Measurements from ENCODE around the gene NGFR. TPM values are rescaled to one million over a fixed set of nuclear protein-coding genes. Genes with fewer than 3 reads are reported as not detected.

The NGFR gene
- total and polyA plus RNA-seq, 3 donors from 2014 or later = 11.3 to 21.5 (median 20.6) TPM

DNA sequence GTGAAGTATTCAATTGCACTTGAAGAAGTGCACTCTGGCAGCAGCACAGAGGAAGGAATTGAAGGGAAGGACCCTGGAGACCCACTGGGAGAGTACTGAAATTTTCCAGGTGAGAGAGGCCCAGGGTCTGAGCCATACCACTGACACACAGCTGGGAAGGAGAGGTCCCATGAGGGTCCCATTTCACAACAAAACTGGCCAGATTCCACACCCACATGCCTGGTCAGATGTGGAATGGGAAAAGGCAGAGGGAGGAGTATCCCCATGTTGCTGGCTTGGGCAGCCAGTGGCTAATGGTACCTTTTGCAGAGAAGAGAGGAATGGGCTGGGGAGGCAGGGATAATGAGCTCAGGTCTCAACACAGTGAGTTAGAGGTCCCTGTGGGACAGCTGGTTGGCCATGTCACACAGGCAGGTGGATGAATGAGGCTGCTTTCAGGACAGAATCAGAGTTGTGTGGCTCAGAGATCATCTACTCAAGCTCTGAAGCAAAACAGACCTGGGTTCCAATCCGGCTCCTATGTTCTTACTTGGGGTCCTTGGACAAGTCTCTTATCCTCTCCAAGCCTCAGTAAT is 26.2 kb upstream of the NGFR start:
- no peak for TF ChIP-seq CTCF (IDR thresholded peaks at IDR 0.05)
- TF ChIP-seq POLR2A (IDR thresholded peaks at IDR 0.05) = no peak
- DNase-seq = no peak
- no peak overlapping the region for H3K4me3 ChIP-seq
- H3K4me1 ChIP-seq = peaks cover 4% of the 10 kb centered on the region
- intact Hi-C loops (cut with DNase I; ENCODE audit: low total_unique reads) = no loop called here
- H3K27me3 ChIP-seq = no peaks in the 10 kb centered on the region
- H3K27ac ChIP-seq = no peak overlapping the region
- H3K36me3 ChIP-seq (ENCODE audit: low read depth, missing control alignments) = no peaks in the 10 kb centered on the region
- WGBS, 2 donors = 81 to 89% methylated on average over 1 of the region's 1 CpG
- no peaks in the 10 kb centered on the region for H3K9me3 ChIP-seq

DNA sequence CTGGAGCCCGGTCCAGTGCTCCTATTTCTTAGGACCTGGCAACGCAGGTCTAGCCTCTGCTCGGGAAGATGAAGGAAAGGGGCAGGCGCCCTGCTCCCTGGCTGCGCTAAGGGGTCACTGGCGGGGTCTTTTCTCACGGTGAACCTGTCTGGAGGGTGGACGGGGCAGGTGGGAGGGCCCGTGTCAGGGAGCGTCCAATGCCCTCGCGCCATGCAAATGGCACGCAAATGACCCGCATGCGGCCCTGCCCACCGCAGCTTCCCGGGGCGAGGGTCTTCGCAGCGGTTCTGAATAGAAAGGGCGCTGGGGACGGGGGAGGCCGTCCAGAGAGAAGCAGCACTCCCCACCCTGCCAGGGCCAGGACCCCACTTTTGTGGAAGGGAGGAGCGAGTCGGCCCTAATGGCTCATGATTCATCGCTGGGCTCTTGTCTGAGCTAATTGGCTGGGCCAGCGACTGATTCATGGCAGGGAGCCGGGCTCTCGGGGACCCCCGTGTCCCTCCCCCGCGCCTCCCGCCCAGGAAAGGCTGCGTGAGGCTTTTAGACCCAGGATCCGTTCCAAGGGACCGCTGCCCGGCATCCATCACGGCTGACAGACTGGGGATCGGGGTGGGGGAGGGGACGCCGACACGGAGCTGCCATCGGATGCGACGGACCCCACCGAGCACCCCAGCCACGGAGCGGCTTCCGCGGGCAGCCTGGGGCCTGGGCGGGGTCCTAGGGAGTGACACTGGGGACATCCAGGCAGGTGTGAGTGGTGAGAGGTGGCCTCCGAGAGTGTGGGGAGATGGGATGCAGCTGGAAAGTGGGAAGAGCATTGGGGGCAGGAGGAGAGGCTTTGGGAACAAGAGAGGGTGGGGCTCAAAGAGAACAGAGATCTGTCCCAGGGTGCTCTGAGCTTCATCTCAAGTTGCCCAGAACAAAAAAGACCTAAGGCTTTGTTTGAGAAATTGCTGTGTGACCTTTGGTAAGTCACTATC is 25.0 kb upstream of the NGFR start:
- Histone ChIP-seq H3K36me3 (ENCODE audit: low read depth, missing control alignments) (no peaks in the 10 kb centered on the region), H3K9me3 (no peaks in the 10 kb centered on the region), H3K27me3 (no peaks in the 10 kb centered on the region), H3K4me1 (peaks cover 4% of the 10 kb centered on the region), H3K27ac (no peak overlapping the region), H3K4me3 (peak overlapping the region in 1 of 2 donors; percentile 20)
- intact Hi-C loops (cut with DNase I; ENCODE audit: low total_unique reads) = no loop called here
- TF ChIP-seq POLR2A (IDR thresholded peaks at IDR 0.05) (no peak), CTCF (IDR thresholded peaks at IDR 0.05) (no peak)
- WGBS, 2 donors = 10 to 16% methylated on average over 26 to 52 of the region's 52 CpGs
- DNase-seq = no peak

- Histone ChIP-seq H3K27me3 (no peaks in the 10 kb centered on the region), H3K4me3 (no peak overlapping the region), H3K27ac (no peak overlapping the region), H3K9me3 (no peaks in the 10 kb centered on the region), H3K4me1 (peaks cover 4% of the 10 kb centered on the region), H3K36me3 (ENCODE audit: low read depth, missing control alignments) (no peaks in the 10 kb centered on the region)
- TF ChIP-seq POLR2A (IDR thresholded peaks at IDR 0.05) (no peak), CTCF (IDR thresholded peaks at IDR 0.05) (no peak)
- WGBS, 2 donors = 49 to 58% methylated on average over 13 of the region's 13 CpGs
- intact Hi-C loops (cut with DNase I; ENCODE audit: low total_unique reads) = no loop called here
- DNase-seq = no peak
Measured at GRCh38 chr17:49471089-49471683, 23.9 kb upstream of the NGFR start.

GRCh38 chr17:49471769-49472168 is 23.3 kb upstream of the NGFR start:
- WGBS, 2 donors = 82 to 96% methylated on average over 1 of the region's 1 CpG
- DNase-seq = no peak
- peaks cover 4% of the 10 kb centered on the region for H3K4me1 ChIP-seq
- H3K27ac ChIP-seq = no peak overlapping the region
- H3K9me3 ChIP-seq = no peaks in the 10 kb centered on the region
- intact Hi-C loops (cut with DNase I; ENCODE audit: low total_unique reads) = no loop called here
- H3K36me3 ChIP-seq (ENCODE audit: low read depth, missing control alignments) = no peaks in the 10 kb centered on the region
- no peak overlapping the region for H3K4me3 ChIP-seq
- no peak for TF ChIP-seq CTCF (IDR thresholded peaks at IDR 0.05)
- H3K27me3 ChIP-seq = no peaks in the 10 kb centered on the region

All from testis (tissue), 3 donors.